GM23338 (cell line): ENCODE data around the gene COL1A2. TPM values are rescaled to one million over a fixed set of nuclear protein-coding genes. Genes with fewer than 3 reads are reported as not detected.

Experiments used
- ATAC-seq: fragments of 200-7000 bp; cut with Tn5 transposase; 3 replicates; pipeline ENCODE4 v1.9.1; 2020
- DNase-seq: peaks from one replicate; pipeline ENCODE4 v3.0.0-alpha.2; 2015; ENCODE audit warnings: low spot score
- H2AFZ ChIP-seq: fragments of 200-600 bp; sonication (generic); 2 replicates; pipeline ENCODE4 v1.8.0; 2016; ENCODE audit warnings: antibody characterized with exemption, mild to moderate bottlenecking, moderate library complexity
- H3F3A ChIP-seq: fragments of 200-600 bp; sonication (generic); replicated peaks from 2 replicates; pipeline ENCODE4 v1.8.0; 2017; ENCODE audit warnings: antibody characterized with exemption, mixed run types, low read depth
- H3K27ac ChIP-seq: fragments of 200-600 bp; sonication (generic); 2 replicates; pipeline ENCODE4 v1.6.1; 2016; ENCODE audit warnings: low read depth
- H3K27me3 ChIP-seq: fragments of 200-600 bp; sonication (generic); 2 replicates; pipeline ENCODE4 v1.8.0; 2016; ENCODE audit warnings: mild to moderate bottlenecking, mixed run types, moderate library complexity; ENCODE audit not compliant: insufficient read depth
- H3K36me3 ChIP-seq: fragments of 200-600 bp; sonication (generic); 2 replicates; pipeline ENCODE4 v1.8.0; 2016; ENCODE audit warnings: mild to moderate bottlenecking; ENCODE audit not compliant: insufficient read depth
- H3K4me1 ChIP-seq: fragments of 200-600 bp; sonication (generic); 2 replicates; pipeline ENCODE4 v1.8.0; 2016; ENCODE audit warnings: mild to moderate bottlenecking, moderate library complexity; ENCODE audit not compliant: insufficient read depth
- H3K4me2 ChIP-seq: fragments of 200-600 bp; sonication (generic); 2 replicates; pipeline ENCODE4 v1.7.1; 2017; ENCODE audit warnings: mixed run types
- H3K4me3 ChIP-seq: fragments of 200-600 bp; sonication (generic); 2 replicates; pipeline ENCODE4 v1.6.1; 2016; ENCODE audit warnings: mixed run types
- H3K79me2 ChIP-seq: fragments of 200-600 bp; sonication (generic); replicated peaks from 2 replicates; pipeline ENCODE4 v1.8.0; 2017; ENCODE audit warnings: mild to moderate bottlenecking; ENCODE audit not compliant: insufficient read depth
- H3K9me2 ChIP-seq: fragments of 200-600 bp; sonication (generic); 2 replicates; pipeline ENCODE4 v1.8.0; 2017; ENCODE audit not compliant: insufficient read depth
- H4K20me1 ChIP-seq: fragments of 200-600 bp; sonication (generic); replicated peaks from 2 replicates; pipeline ENCODE4 v1.8.0; 2017; ENCODE audit warnings: mild to moderate bottlenecking; ENCODE audit not compliant: insufficient read depth
- H3K27ac Mint-ChIP-seq: 2 replicates; pipeline ENCODE4 v1.8.0; 2020; ENCODE audit warnings: inconsistent platforms, mild to moderate bottlenecking, moderate library complexity, mixed read lengths
- H3K27me3 Mint-ChIP-seq: 3 replicates; pipeline ENCODE4 v1.8.0; 2022; ENCODE audit warnings: low read depth, mild to moderate bottlenecking, moderate library complexity, mixed read lengths, inconsistent platforms; ENCODE audit not compliant: insufficient read depth, poor library complexity
- H3K36me3 Mint-ChIP-seq: 3 replicates; pipeline ENCODE4 v1.8.0; 2021; ENCODE audit warnings: low read depth, mild to moderate bottlenecking, inconsistent platforms, moderate library complexity, mixed read lengths
- H3K4me1 Mint-ChIP-seq: 3 replicates; pipeline ENCODE4 v1.8.0; 2020; ENCODE audit warnings: mild to moderate bottlenecking, inconsistent platforms, mixed read lengths
- H3K4me3 Mint-ChIP-seq: 3 replicates; pipeline ENCODE4 v1.8.0; 2021; ENCODE audit warnings: moderate library complexity, mild to moderate bottlenecking, inconsistent platforms, mixed read lengths
- H3K9me3 Mint-ChIP-seq: 3 replicates; pipeline ENCODE4 v1.8.0; 2020; ENCODE audit warnings: moderate library complexity, mild to moderate bottlenecking, inconsistent platforms, mixed read lengths
- CREB1 ChIP-seq: fragments of 250-450 bp; sonication (Bioruptor Pico); IDR thresholded peaks from 2 replicates; pipeline ENCODE4 v1.5.0; 2020; ENCODE audit warnings: low read depth, mild to moderate bottlenecking, moderate library complexity
- CTCF ChIP-seq, 2 experiments: fragments of 200-600 bp in 1 of 2; sonication (generic) in 1 of 2; conservative IDR thresholded peaks; 2 replicates each; pipeline versions ENCODE4 v1.5.1 to v1.6.1; 2016 to 2017; ENCODE audit warnings: antibody characterized with exemption in 2 of 2, low read depth in 2 of 2, mild to moderate bottlenecking in 2 of 2, moderate library complexity in 1 of 2
- ETS1 ChIP-seq: IDR thresholded peaks from 2 replicates; pipeline ENCODE4 v1.6.1; 2016; ENCODE audit warnings: antibody characterized with exemption
- EZH2phosphoT487 ChIP-seq: fragments of 200-600 bp; sonication (generic); IDR thresholded peaks from one replicate; pipeline ENCODE4 v1.8.1; 2018; ENCODE audit warnings: antibody characterized with exemption; ENCODE audit not compliant: unreplicated experiment
- JUNB ChIP-seq: IDR thresholded peaks from one replicate; pipeline ENCODE4 v1.6.1; 2016; ENCODE audit warnings: antibody characterized with exemption; ENCODE audit not compliant: unreplicated experiment
- NANOG ChIP-seq: IDR thresholded peaks from 2 replicates; pipeline ENCODE4 v1.6.1; 2016; ENCODE audit warnings: antibody characterized with exemption, borderline replicate concordance
- POLR2AphosphoS5 ChIP-seq: IDR thresholded peaks from 2 replicates; pipeline ENCODE4 v1.6.1; 2016; ENCODE audit warnings: antibody characterized with exemption, low read depth
- STAT1 ChIP-seq: IDR thresholded peaks from one replicate; pipeline ENCODE4 v1.6.1; 2016; ENCODE audit warnings: antibody characterized with exemption; ENCODE audit not compliant: unreplicated experiment
- ZNF114 ChIP-seq: fragments of 250-450 bp; sonication (Bioruptor Pico); IDR thresholded peaks from 2 replicates; pipeline ENCODE4 v1.5.0; 2020; ENCODE audit warnings: mild to moderate bottlenecking, moderate library complexity
- ZNF331 ChIP-seq: fragments of 250-450 bp; sonication (Bioruptor Pico); IDR thresholded peaks from 2 replicates; pipeline ENCODE4 v1.5.0; 2020; ENCODE audit warnings: low read depth, mild to moderate bottlenecking, moderate library complexity
- polyA plus RNA-seq: library from polyadenylated mRNA; unstranded; fragments of >200 nt; fragmentation: Nextera tagmentation; extraction: Ambion mirVana; gene quantifications from 2 replicates; pipeline ENCODE4 v1.2.1, GENCODE V29; 2016
- total RNA-seq: library from RNA; depleted of rRNA; stranded (reverse); fragments of >200 nt; shearing (Covaris generic); gene quantifications from 2 replicates; pipeline ENCODE4 v1.2.3, GENCODE V29; 2014
- TF ChIP-seq, protein P1 (sequence below): IDR thresholded peaks from one replicate; pipeline ENCODE4 v1.6.1; 2018; ENCODE audit warnings: antibody characterized with exemption; ENCODE audit not compliant: unreplicated experiment

Gene COL1A2
- total and polyA plus RNA-seq, 2 experiments from 2014 or later, result 32.0 to 67.0 TPM

- Mint-ChIP-seq H3K27me3 (no peaks in the 10 kb centered on the region), H3K27ac (no peak overlapping the region), H3K4me3 (no peak overlapping the region), H3K9me3 (no peaks in the 10 kb centered on the region), H3K4me1 (peaks cover 9% of the 10 kb centered on the region; the same call in 2 of the 3 replicates), H3K36me3 (peaks cover 31% of the 10 kb centered on the region; the same call in 2 of the 3 replicates)
- no peak overlapping the region for H2AFZ ChIP-seq
- H4K20me1 ChIP-seq, result 0 out of 2 replicates have a peak, but pooled peaks cover 2% of the 10 kb centered on the region
- DNase-seq, result no peak
- no peak overlapping the region for H3K4me2 ChIP-seq
- H3K27me3 ChIP-seq, result no peaks in the 10 kb centered on the region
- no peak overlapping the region for H3K4me3 ChIP-seq
- no peak for ATAC-seq
- H3K36me3 ChIP-seq, result peaks cover 27% of the 10 kb centered on the region
- no peaks in the 10 kb centered on the region for H3K9me2 ChIP-seq
- TF ChIP-seq CTCF (conservative IDR thresholded peaks at IDR 0.05; ENCODE audit: low read depth in 2 of 2) (no peak), ZNF114 (CRISPR knock-in tag) (no peak), STAT1 (no peak), JUNB (no peak), ZNF331 (CRISPR knock-in tag) (no peak), NANOG (no peak), CREB1 (no peak), POLR2AphosphoS5 (no peak), EZH2phosphoT487 (no peak), ETS1 (no peak)
- no peaks in the 10 kb centered on the region for H3K79me2 ChIP-seq
- H3F3A ChIP-seq, result no peaks in the 10 kb centered on the region
- H3K4me1 ChIP-seq, result no peaks in the 10 kb centered on the region
- no peak overlapping the region for H3K27ac ChIP-seq
These were observed 6.1 kb downstream of the COL1A2 start for GRCh38 chr7:94400643-94401427.

- peaks cover 3% of the 10 kb centered on the region; the same call in 1 of the 3 replicates for H3K4me1 Mint-ChIP-seq
- no peak for DNase-seq
- H3K36me3 Mint-ChIP-seq, result peaks cover 33% of the 10 kb centered on the region; the same call in 2 of the 3 replicates
- H3K27ac ChIP-seq, result no peak overlapping the region
- H3K27ac Mint-ChIP-seq, result no peak overlapping the region
- no peak for ATAC-seq
- no peaks in the 10 kb centered on the region for H3K79me2 ChIP-seq
- no peaks in the 10 kb centered on the region for H3K27me3 ChIP-seq
- no peaks in the 10 kb centered on the region for H3K4me1 ChIP-seq
- H2AFZ ChIP-seq, result no peak overlapping the region
- TF ChIP-seq ZNF331 (CRISPR knock-in tag) (no peak), ETS1 (no peak), CREB1 (no peak), CTCF (conservative IDR thresholded peaks at IDR 0.05; ENCODE audit: low read depth in 2 of 2) (no peak)
- TF ChIP-seq, protein P1, sequence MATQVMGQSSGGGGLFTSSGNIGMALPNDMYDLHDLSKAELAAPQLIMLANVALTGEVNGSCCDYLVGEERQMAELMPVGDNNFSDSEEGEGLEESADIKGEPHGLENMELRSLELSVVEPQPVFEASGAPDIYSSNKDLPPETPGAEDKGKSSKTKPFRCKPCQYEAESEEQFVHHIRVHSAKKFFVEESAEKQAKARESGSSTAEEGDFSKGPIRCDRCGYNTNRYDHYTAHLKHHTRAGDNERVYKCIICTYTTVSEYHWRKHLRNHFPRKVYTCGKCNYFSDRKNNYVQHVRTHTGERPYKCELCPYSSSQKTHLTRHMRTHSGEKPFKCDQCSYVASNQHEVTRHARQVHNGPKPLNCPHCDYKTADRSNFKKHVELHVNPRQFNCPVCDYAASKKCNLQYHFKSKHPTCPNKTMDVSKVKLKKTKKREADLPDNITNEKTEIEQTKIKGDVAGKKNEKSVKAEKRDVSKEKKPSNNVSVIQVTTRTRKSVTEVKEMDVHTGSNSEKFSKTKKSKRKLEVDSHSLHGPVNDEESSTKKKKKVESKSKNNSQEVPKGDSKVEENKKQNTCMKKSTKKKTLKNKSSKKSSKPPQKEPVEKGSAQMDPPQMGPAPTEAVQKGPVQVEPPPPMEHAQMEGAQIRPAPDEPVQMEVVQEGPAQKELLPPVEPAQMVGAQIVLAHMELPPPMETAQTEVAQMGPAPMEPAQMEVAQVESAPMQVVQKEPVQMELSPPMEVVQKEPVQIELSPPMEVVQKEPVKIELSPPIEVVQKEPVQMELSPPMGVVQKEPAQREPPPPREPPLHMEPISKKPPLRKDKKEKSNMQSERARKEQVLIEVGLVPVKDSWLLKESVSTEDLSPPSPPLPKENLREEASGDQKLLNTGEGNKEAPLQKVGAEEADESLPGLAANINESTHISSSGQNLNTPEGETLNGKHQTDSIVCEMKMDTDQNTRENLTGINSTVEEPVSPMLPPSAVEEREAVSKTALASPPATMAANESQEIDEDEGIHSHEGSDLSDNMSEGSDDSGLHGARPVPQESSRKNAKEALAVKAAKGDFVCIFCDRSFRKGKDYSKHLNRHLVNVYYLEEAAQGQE, result no peak
- H3K4me3 ChIP-seq, result no peak overlapping the region
- no peak overlapping the region for H3K4me3 Mint-ChIP-seq
- H3K36me3 ChIP-seq, result peaks cover 30% of the 10 kb centered on the region
- no peaks in the 10 kb centered on the region for H3K9me2 ChIP-seq
- H3F3A ChIP-seq, result no peaks in the 10 kb centered on the region
- H3K27me3 Mint-ChIP-seq, result no peaks in the 10 kb centered on the region
- H3K4me2 ChIP-seq, result no peak overlapping the region
- H4K20me1 ChIP-seq, result 0 out of 2 replicates have a peak, but pooled peaks cover 2% of the 10 kb centered on the region
- no peaks in the 10 kb centered on the region for H3K9me3 Mint-ChIP-seq
These were observed 6.7 kb downstream of the COL1A2 start for GRCh38 chr7:94401428-94401814.
